Measurements from ENCODE around the gene CA11. TPM values are rescaled to one million over a fixed set of nuclear protein-coding genes. Genes with fewer than 3 reads are reported as not detected.
A peak's percentile ranks its signal among the peaks of the same experiment; 100 is the strongest.

Gene CA11
- total and polyA plus RNA-seq, 5 experiments from 2014 or later = 6.6 to 21.3 (median 14.1) TPM

- POLR2A ChIA-PET = no interaction called here
- H3K27me3 Mint-ChIP-seq = no peaks in the 10 kb centered on the region
- no peak for DNase-seq
- H3K27ac Mint-ChIP-seq = no peak overlapping the region
- no peak for ATAC-seq
- peaks cover 3 to 11% (median 6%) of the 10 kb centered on the region in 4 donors for H3K4me1 Mint-ChIP-seq
- H3K4me3 Mint-ChIP-seq = no peak overlapping the region
- H3K36me3 Mint-ChIP-seq = no peaks in the 10 kb centered on the region
- no peaks in the 10 kb centered on the region for H3K9me3 Mint-ChIP-seq
These were observed 30.5 kb upstream of the CA11 start for GRCh38 chr19:48676487-48676886.

GRCh38 chr19:48674921-48675824 is 29.2 kb upstream of the CA11 start:
- no peak overlapping the region for H3K4me3 Mint-ChIP-seq
- peaks cover 0 to 1% (median 0%) of the 10 kb centered on the region in 9 donors for H3K9me3 Mint-ChIP-seq
- POLR2A ChIA-PET = interaction anchor here (0.6 to 3.1 kb wide), 7 partner anchors 17 to 67 kb away, joined by 3 to 24 read pairs (median 3); partner anchors contain the start of genes CA11 and DBP
- H3K36me3 Mint-ChIP-seq = no peaks in the 10 kb centered on the region
- H3K27ac Mint-ChIP-seq = peak overlapping the region in 5 of 10 donors; percentile 8 to 54 (median 34)
- ATAC-seq = peak; percentile 97 to 99
- peaks cover 3 to 11% (median 6%) of the 10 kb centered on the region in 4 donors for H3K4me1 Mint-ChIP-seq
- no peaks in the 10 kb centered on the region for H3K27me3 Mint-ChIP-seq
- peak; percentile 50 to 85 (median 74) for DNase-seq

- POLR2A ChIA-PET = interaction anchor here (0.6 to 3.1 kb wide), 5 partner anchors 16 to 66 kb away, joined by 3 to 24 read pairs (median 3); partner anchors contain the start of genes CA11 and DBP
- no peaks in the 10 kb centered on the region for H3K36me3 Mint-ChIP-seq
These were observed 28.3 kb upstream of the CA11 start for GRCh38 chr19:48674216-48674809.

DNA sequence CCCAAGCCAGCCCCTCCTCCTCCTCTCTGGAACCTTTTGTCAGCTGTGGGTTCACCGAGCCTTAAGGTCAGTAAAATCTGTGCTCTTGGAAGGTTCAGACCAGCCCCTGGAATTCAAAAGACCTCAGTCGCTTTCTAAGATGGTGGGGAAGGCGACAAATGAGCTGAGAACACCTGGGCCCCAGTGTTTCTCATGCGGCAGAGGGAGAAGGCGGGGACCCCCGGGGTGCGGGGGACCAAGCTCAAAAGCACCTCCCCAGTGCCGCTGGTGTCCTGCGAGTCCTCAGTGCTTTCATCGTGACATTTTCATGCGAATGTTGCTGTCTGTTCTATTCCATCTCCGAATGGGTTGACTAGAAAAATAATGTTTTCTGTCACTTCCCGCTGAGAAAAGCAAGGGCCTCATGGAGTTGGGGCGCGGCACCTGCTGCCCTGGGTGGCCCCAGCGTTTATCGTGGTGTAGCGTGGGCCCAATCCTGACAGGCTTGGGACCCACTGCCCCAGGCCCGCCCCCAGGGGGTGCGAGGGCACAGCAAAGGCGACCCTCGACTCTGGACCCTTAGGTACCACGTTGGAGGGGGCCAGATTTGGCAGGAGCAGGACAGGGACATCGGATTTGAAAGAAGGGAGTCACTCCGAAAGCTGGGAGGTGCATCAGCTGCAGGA is 27.6 kb upstream of the CA11 start:
- ATAC-seq (no peak), DNase-seq (no peak)
- Mint-ChIP-seq H3K9me3 (peaks cover 0 to 9% (median 0%) of the 10 kb centered on the region in 9 donors), H3K4me1 (peaks cover 5 to 11% (median 7%) of the 10 kb centered on the region in 4 donors), H3K4me3 (no peak overlapping the region), H3K36me3 (no peaks in the 10 kb centered on the region), H3K27ac (peak overlapping the region in 1 of 10 donors; percentile 34), H3K27me3 (no peaks in the 10 kb centered on the region)
- POLR2A ChIA-PET = interaction anchor here (1.1 to 3.1 kb wide), 2 partner anchors 28 to 65 kb away, joined by 3 to 24 read pairs; partner anchors contain the start of gene CA11

More at GRCh38 chr19:48674216-48674809, 28.3 kb upstream of the CA11 start:
- H3K27ac Mint-ChIP-seq = peak overlapping the region in 1 of 10 donors; percentile 40
- ATAC-seq (no peak), DNase-seq (no peak)
- no peaks in the 10 kb centered on the region for H3K27me3 Mint-ChIP-seq
- H3K4me3 Mint-ChIP-seq = no peak overlapping the region
- peaks cover 3 to 11% (median 6%) of the 10 kb centered on the region in 4 donors for H3K4me1 Mint-ChIP-seq
- peaks cover 0 to 9% (median 0%) of the 10 kb centered on the region in 9 donors for H3K9me3 Mint-ChIP-seq

DNA sequence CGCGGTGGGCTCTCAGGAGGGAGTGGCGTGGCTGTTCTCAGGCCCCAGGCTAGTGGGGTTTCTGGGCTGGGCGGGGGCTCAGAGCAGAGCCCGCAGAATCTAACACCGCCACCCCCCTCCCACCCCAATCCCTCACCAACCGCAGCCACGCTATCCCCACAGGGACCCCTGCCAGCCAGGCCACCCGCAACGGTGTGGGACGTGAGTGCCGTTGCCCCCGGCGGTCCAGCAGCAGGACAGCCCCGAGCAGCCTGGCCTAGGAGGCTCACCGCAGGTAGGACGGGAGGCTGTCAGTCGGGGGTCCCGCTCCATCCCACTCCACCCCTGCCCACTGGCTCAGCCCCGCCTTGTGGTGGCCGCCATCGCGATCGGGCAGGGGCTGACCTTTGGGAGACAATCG is 27.0 kb upstream of the CA11 start, which contains the start of gene NTN5:
Gene NTN5 (minus strand): TSS at position 24 of the 400 bp plus-strand sequence. CDS start 2,031 bp downstream, outside the sequence.
- Mint-ChIP-seq H3K4me1 (peaks cover 5 to 11% (median 7%) of the 10 kb centered on the region in 4 donors), H3K27ac (peak within 1 kb of the TSS in 2 of 10 donors; percentile 29 to 34), H3K36me3 (no peaks in the 10 kb centered on the region), H3K9me3 (peaks cover 0 to 9% (median 0%) of the 10 kb centered on the region in 9 donors), H3K4me3 (no peak within 1 kb of the TSS), H3K27me3 (no peaks in the 10 kb centered on the region)
- ATAC-seq (no peak), DNase-seq (no peak)
- POLR2A ChIA-PET = interaction anchor here (3.1 kb wide), 1 partner anchor 27 kb away, joined by 24 read pairs; the partner anchor contains the start of gene CA11

DNA sequence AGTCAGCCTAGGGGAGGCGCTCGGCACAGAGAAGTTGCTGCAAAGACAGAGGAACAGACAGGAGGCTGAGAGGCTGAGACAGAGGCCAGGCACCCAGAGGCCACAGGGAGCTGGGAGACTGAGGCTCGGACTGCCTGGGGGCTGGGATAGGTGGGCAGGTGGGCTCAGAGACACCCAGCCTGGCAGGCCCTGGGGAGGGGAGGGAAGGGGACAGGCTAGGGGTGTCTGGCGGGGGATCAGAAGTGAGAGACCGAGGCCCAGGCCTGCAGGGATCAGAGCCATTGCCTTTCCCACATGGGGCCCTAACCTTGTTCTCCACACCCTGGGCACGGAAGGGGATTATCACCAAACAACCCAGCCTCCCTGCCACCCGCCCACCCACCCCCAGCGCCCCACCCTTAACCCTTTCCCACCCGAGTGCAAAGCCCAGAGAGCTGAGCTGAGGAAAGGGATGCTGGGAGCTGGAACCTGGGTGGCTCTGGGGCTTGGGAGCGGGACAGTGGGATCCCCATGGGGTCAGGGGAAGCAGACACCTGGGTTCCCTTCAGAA is 25.5 kb upstream of the CA11 start:
- H3K4me1 Mint-ChIP-seq = peaks cover 5 to 11% (median 7%) of the 10 kb centered on the region in 4 donors
- POLR2A ChIA-PET = no interaction called here
- peak overlapping the region in 1 of 10 donors; percentile 46 for H3K27ac Mint-ChIP-seq
- no peak overlapping the region for H3K4me3 Mint-ChIP-seq
- no peaks in the 10 kb centered on the region for H3K27me3 Mint-ChIP-seq
- DNase-seq (no peak), ATAC-seq (no peak)
- peaks cover 0 to 9% (median 0%) of the 10 kb centered on the region in 9 donors for H3K9me3 Mint-ChIP-seq
- no peaks in the 10 kb centered on the region for H3K36me3 Mint-ChIP-seq

GRCh38 chr19:48670699-48671445 is 24.9 kb upstream of the CA11 start:
- Mint-ChIP-seq H3K36me3 (no peaks in the 10 kb centered on the region), H3K4me1 (peaks cover 5 to 9% (median 7%) of the 10 kb centered on the region in 4 donors), H3K9me3 (peaks cover 0 to 9% (median 0%) of the 10 kb centered on the region in 9 donors), H3K27me3 (no peaks in the 10 kb centered on the region), H3K27ac (peak overlapping the region in 2 of 10 donors; percentile 33 to 46), H3K4me3 (no peak overlapping the region)
- DNase-seq = no peak
- POLR2A ChIA-PET = no interaction called here
- no peak for ATAC-seq

- H3K9me3 Mint-ChIP-seq = peaks cover 0 to 9% (median 0%) of the 10 kb centered on the region in 9 donors
- POLR2A ChIA-PET = no interaction called here
- peak overlapping the region in 1 of 10 donors; percentile 17 for H3K27ac Mint-ChIP-seq
- ATAC-seq (no peak), DNase-seq (no peak)
- no peaks in the 10 kb centered on the region for H3K27me3 Mint-ChIP-seq
- H3K4me3 Mint-ChIP-seq = no peak overlapping the region
- H3K4me1 Mint-ChIP-seq = peaks cover under 1 to 3% (median 2%) of the 10 kb centered on the region in 4 donors
- no peaks in the 10 kb centered on the region for H3K36me3 Mint-ChIP-seq
These were observed 24.1 kb upstream of the CA11 start for GRCh38 chr19:48669903-48670668.

GRCh38 chr19:48668761-48669160 is 22.8 kb upstream of the CA11 start:
- Mint-ChIP-seq H3K27me3 (no peaks in the 10 kb centered on the region), H3K36me3 (no peaks in the 10 kb centered on the region), H3K4me3 (no peak overlapping the region), H3K9me3 (peaks cover 0 to 9% (median 0%) of the 10 kb centered on the region in 9 donors), H3K27ac (peak overlapping the region in 2 of 10 donors; percentile 19 to 41), H3K4me1 (peaks cover 0 to 3% (median 0%) of the 10 kb centered on the region in 4 donors)
- POLR2A ChIA-PET = interaction anchor here (0.6 kb wide), 1 partner anchor 29 kb away, joined by 7 read pairs; no protein-coding TSS in a partner anchor
- ATAC-seq (no peak), DNase-seq (no peak)

- POLR2A ChIA-PET = interaction anchor here (0.6 kb wide), 1 partner anchor 29 kb away, joined by 7 read pairs; no protein-coding TSS in a partner anchor
- ATAC-seq (no peak), DNase-seq (no peak)
- Mint-ChIP-seq H3K27ac (no peak overlapping the region), H3K27me3 (no peaks in the 10 kb centered on the region), H3K36me3 (no peaks in the 10 kb centered on the region), H3K4me3 (no peak overlapping the region), H3K4me1 (peaks cover 0 to 3% (median 0%) of the 10 kb centered on the region in 4 donors), H3K9me3 (peaks cover 0 to 9% (median 0%) of the 10 kb centered on the region in 9 donors)
These were observed 22.3 kb upstream of the CA11 start for GRCh38 chr19:48668332-48668731.

GRCh38 chr19:48665786-48666185 is 19.8 kb upstream of the CA11 start:
- POLR2A ChIA-PET = no interaction called here
- Mint-ChIP-seq H3K9me3 (peaks cover 0 to 9% (median 0%) of the 10 kb centered on the region in 9 donors), H3K4me3 (no peak overlapping the region), H3K27me3 (no peaks in the 10 kb centered on the region), H3K36me3 (no peaks in the 10 kb centered on the region), H3K4me1 (peaks cover 6 to 10% (median 7%) of the 10 kb centered on the region in 4 donors), H3K27ac (peak overlapping the region in 1 of 10 donors; percentile 60)
- ATAC-seq (no peak), DNase-seq (no peak)

Data from naive thymus-derived CD8-positive, alpha-beta T cell (primary cell).